NCI-H1092 treated with DMSO at 0.1 percent for 48 hours (cell line): Measurements from ENCODE around the gene ZGPAT.

ENCODE experiments used
- DNase-seq: peaks from one replicate; lab custom pipeline; 2025; lab: John Stamatoyannopoulos, UW

ZGPAT gene

DNA sequence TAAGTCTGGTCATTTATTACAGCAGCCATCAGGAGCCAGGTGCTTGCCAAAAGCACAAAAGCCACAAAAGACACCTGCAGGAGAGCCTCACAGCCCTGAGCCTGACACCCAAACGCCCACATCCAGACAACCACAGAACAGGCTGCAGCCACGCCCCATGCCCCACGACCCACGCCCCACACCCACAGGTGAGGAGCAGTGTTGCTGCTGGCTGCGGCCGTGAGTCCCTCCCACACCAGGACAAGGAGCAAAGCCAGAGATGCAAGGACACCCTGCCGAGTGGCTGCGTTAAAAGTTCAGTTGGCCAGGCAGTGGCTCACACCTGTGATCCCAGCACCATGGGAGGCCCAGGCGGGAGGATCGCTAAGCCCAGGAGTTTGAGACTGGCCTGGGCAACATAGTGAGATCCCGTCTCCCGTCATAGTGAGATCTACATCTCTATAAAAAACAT, 74.7 kb downstream of the ZGPAT start:
- no peak for DNase-seq

DNA sequence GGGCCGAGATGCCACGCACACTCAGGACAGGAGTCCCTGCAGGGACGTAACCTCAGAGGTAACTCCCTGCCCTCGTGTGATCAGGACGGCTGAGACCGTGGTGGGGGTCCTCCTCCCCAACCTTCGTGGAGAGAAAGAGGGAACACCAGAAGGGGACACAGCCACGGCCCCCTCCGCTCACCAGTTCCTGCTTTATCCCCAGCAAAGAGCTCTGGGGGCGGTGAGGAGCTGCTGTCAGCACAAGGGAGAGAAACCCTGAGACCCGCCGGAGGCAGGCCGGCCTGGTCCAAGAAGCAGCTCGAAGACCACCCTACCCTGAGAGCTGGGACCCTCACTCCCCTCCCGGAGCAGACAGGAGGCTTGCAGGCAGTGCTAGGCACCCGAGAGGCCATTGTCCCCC, 76.1 kb downstream of the ZGPAT start:
- DNase-seq = no peak

GRCh38 chr20:63785691-63786131, 77.9 kb downstream of the ZGPAT start:
- DNase-seq = no peak
